ENCODE results near the gene DUSP7.

GRCh38 chr3:52026041-52026440 lies 30.3 kb downstream of the DUSP7 start:
- no peak for TF ChIP-seq CTCF (conservative IDR thresholded peaks at IDR 0.05; ENCODE audit: low read depth, low read length)
- TF ChIP-seq EZH2 (IDR thresholded peaks at IDR 0.05; ENCODE audit: borderline replicate concordance, low read depth, low read length, poor library complexity, severe bottlenecking) = no peak

Data from A673 (cell line).